A549 (cell line): ENCODE results near the gene PAK4. TPM values are rescaled to one million over a fixed set of nuclear protein-coding genes. Genes with fewer than 3 reads are reported as not detected.

ENCODE experiments used
- ATAC-seq, 2 experiments: fragments of 200-7000 bp in 1 of 2; fragments of >200 bp in 1 of 2; cut with Nextera tagmentation in 1 of 2; cut with Tn5 transposase in 1 of 2; 3 replicates each; pipeline versions ENCODE4 v1.8.0 to v1.9.1; 2018 to 2020; ENCODE audit warnings: mild to moderate bottlenecking in 1 of 2, moderate library complexity in 1 of 2
- CTCF ChIA-PET: fragments of 300-600 bp; sonication (Branson Sonifier 250); formaldehyde crosslinking; extraction: SDS; loops from one replicate; lab custom pipeline; 2021; ENCODE audit warnings: antibody characterized with exemption, inconsistent platforms; lab: Yijun Ruan, JAX
- POLR2A ChIA-PET: fragments of 350-600 bp; formaldehyde crosslinking; extraction: SDS; loops from one replicate; lab custom pipeline; 2021; ENCODE audit warnings: antibody characterized with exemption, inconsistent platforms; lab: Yijun Ruan, JAX
- DNase-seq, 2 experiments: peaks; one replicate each; pipeline versions ENCODE4 v3.0.0 to v3.0.0-alpha.2; 2011 to 2016; ENCODE audit warnings: low read depth in 1 of 2, low spot score in 1 of 2
- FAIRE-seq: peaks from 2 replicates; lab custom pipeline; 2011; peaks lifted over from hg19 to GRCh38; lab: Jason Lieb, UNC
- H3K27ac ChIP-seq, 2 experiments: fragments of >200 bp; sonication (Bioruptor Twin); formaldehyde crosslinking; 3 replicates each; pipeline ENCODE4 v1.5.1; 2016 to 2017
- H3K4me1 ChIP-seq: fragments of >200 bp; sonication (Bioruptor Twin); formaldehyde crosslinking; 3 replicates; pipeline ENCODE4 v1.6.1; 2016
- H3K4me2 ChIP-seq: fragments of >200 bp; sonication (Bioruptor Twin); formaldehyde crosslinking; 3 replicates; pipeline ENCODE4 v1.6.1; 2016
- H3K4me3 ChIP-seq: fragments of >200 bp; sonication (Bioruptor Twin); formaldehyde crosslinking; 3 replicates; pipeline ENCODE4 v1.5.1; 2016
- H3K9me3 ChIP-seq: fragments of >200 bp; sonication (Bioruptor Twin); formaldehyde crosslinking; 3 replicates; pipeline ENCODE4 v1.6.1; 2016
- BCL3 ChIP-seq: fragments of >200 bp; sonication (Bioruptor Twin); formaldehyde crosslinking; IDR thresholded peaks from 3 replicates; pipeline ENCODE4 v1.6.1; 2016
- BHLHE40 ChIP-seq: IDR thresholded peaks from 2 replicates; pipeline ENCODE4 v1.6.1; 2012; ENCODE audit warnings: low read depth, low read length, inconsistent platforms
- CEBPB ChIP-seq, 2 experiments: fragments of >200 bp in 1 of 2; sonication (Bioruptor Twin) in 1 of 2; formaldehyde crosslinking in 1 of 2; IDR thresholded peaks; 2 replicates each; pipeline ENCODE4 v1.6.1; 2012 to 2016
- EHF ChIP-seq: fragments of 250-450 bp; sonication (Bioruptor Pico); IDR thresholded peaks from 2 replicates; pipeline ENCODE4 v1.5.0; 2020; ENCODE audit warnings: mild to moderate bottlenecking
- EHMT2 ChIP-seq: fragments of 200-600 bp; sonication (generic); IDR thresholded peaks from 2 replicates; pipeline ENCODE4 v1.6.1; 2016; ENCODE audit warnings: antibody characterized with exemption, low read depth, mild to moderate bottlenecking, moderate library complexity
- FOSB ChIP-seq: fragments of 250-450 bp; sonication (Bioruptor Pico); IDR thresholded peaks from 2 replicates; pipeline ENCODE4 v1.5.0; 2020; ENCODE audit warnings: mild to moderate bottlenecking, moderate library complexity
- FOSL2 ChIP-seq, 2 experiments: fragments of 450-650 bp in 1 of 2; fragments of >200 bp in 1 of 2; sonication (Bioruptor Twin) in 1 of 2; formaldehyde crosslinking; IDR thresholded peaks; 2 replicates each; pipeline versions ENCODE4 v1.5.0 to v1.6.1; 2016 to 2020; ENCODE audit warnings: mild to moderate bottlenecking in 1 of 2, moderate library complexity in 1 of 2
- GATA3 ChIP-seq: IDR thresholded peaks from 2 replicates; pipeline ENCODE4 v1.6.1; 2012; ENCODE audit warnings: borderline replicate concordance
- HDAC2 ChIP-seq: fragments of 200-600 bp; sonication (generic); IDR thresholded peaks from 2 replicates; pipeline ENCODE4 v1.6.1; 2016
- HOXA7 ChIP-seq: fragments of 250-450 bp; sonication (Bioruptor Pico); IDR thresholded peaks from 2 replicates; pipeline ENCODE4 v1.5.0; 2020; ENCODE audit warnings: mild to moderate bottlenecking, moderate library complexity
- HOXB5 ChIP-seq: fragments of 250-450 bp; sonication (Bioruptor Pico); IDR thresholded peaks from 2 replicates; pipeline ENCODE4 v1.5.0; 2020; ENCODE audit warnings: mild to moderate bottlenecking, moderate library complexity
- JUN ChIP-seq, 2 experiments: fragments of >200 bp; sonication (Bioruptor Twin); formaldehyde crosslinking; IDR thresholded peaks; 2 replicates in 1 of 2; 3 replicates in 1 of 2; pipeline ENCODE4 v1.6.1; 2016 to 2017
- KDM5A ChIP-seq: fragments of 200-600 bp; sonication (generic); IDR thresholded peaks from 2 replicates; pipeline ENCODE4 v1.6.1; 2016; ENCODE audit warnings: antibody characterized with exemption, mild to moderate bottlenecking
- MAFK ChIP-seq: fragments of 450-650 bp; IDR thresholded peaks from 2 replicates; pipeline ENCODE4 v1.6.1; 2014; ENCODE audit not compliant: partially characterized antibody
- MAX ChIP-seq: IDR thresholded peaks from 2 replicates; pipeline ENCODE4 v1.6.1; 2012
- MAZ ChIP-seq: fragments of 150-350 bp; IDR thresholded peaks from 2 replicates; pipeline ENCODE4 v1.6.1; 2014; ENCODE audit warnings: antibody characterized with exemption, low read depth, low read length, borderline replicate concordance
- NFE2L2 ChIP-seq: fragments of 150-350 bp; conservative IDR thresholded peaks from 2 replicates; pipeline ENCODE4 v1.6.1; 2014; ENCODE audit warnings: low read length
- NR3C1 ChIP-seq: fragments of >200 bp; sonication (Bioruptor Twin); formaldehyde crosslinking; IDR thresholded peaks from 3 replicates; pipeline ENCODE4 v1.6.1; 2017
- POLR2A ChIP-seq: IDR thresholded peaks from 2 replicates; pipeline ENCODE4 v1.6.1; 2012; ENCODE audit warnings: mild to moderate bottlenecking, low read length
- RAD21 ChIP-seq, 2 experiments: fragments of >200 bp in 1 of 2; sonication (Bioruptor Twin) in 1 of 2; formaldehyde crosslinking in 1 of 2; IDR thresholded peaks in 1 of 2; conservative IDR thresholded peaks in 1 of 2; 2 replicates in 1 of 2; 3 replicates in 1 of 2; pipeline ENCODE4 v1.6.1; 2012 to 2018; ENCODE audit warnings: inconsistent platforms in 1 of 2
- RARB ChIP-seq: fragments of 250-450 bp; sonication (Bioruptor Pico); IDR thresholded peaks from 2 replicates; pipeline ENCODE4 v1.8.0; 2021; ENCODE audit warnings: mild to moderate bottlenecking, moderate library complexity
- RNF2 ChIP-seq: fragments of 200-600 bp; sonication (generic); IDR thresholded peaks from 2 replicates; pipeline ENCODE4 v1.6.1; 2016; ENCODE audit warnings: low read depth, mild to moderate bottlenecking, antibody characterized with exemption, moderate library complexity, borderline replicate concordance
- SMC3 ChIP-seq: fragments of >200 bp; sonication (Bioruptor Twin); formaldehyde crosslinking; IDR thresholded peaks from 3 replicates; pipeline ENCODE4 v1.6.1; 2018; ENCODE audit warnings: inconsistent platforms
- SREBF2 ChIP-seq: fragments of 450-650 bp; IDR thresholded peaks from 2 replicates; pipeline ENCODE4 v1.6.1; 2014; ENCODE audit warnings: mild to moderate bottlenecking, moderate library complexity
- TFCP2L1 ChIP-seq: fragments of 250-450 bp; sonication (Bioruptor Pico); IDR thresholded peaks from 2 replicates; pipeline ENCODE4 v1.5.0; 2021; ENCODE audit warnings: mild to moderate bottlenecking
- ZFP36 ChIP-seq: fragments of 450-650 bp; IDR thresholded peaks from 2 replicates; pipeline ENCODE4 v1.6.1; 2014; ENCODE audit warnings: borderline replicate concordance; ENCODE audit not compliant: partially characterized antibody
- ZNF302 ChIP-seq: fragments of 250-450 bp; sonication (Bioruptor Pico); IDR thresholded peaks from 2 replicates; pipeline ENCODE4 v1.9.0; 2021; ENCODE audit warnings: inconsistent platforms, mild to moderate bottlenecking, moderate library complexity
- WGBS: methylation state at CpG from one replicate; pipeline ENCODE4 v1.1.6; 2017; ENCODE audit errors: missing lambda C conversion rate; 5-methylcytosine and 5-hydroxymethylcytosine counted together
- polyA plus RNA-seq, 4 experiments: library from polyadenylated mRNA; depleted of rRNA in 3 of 4; stranded (reverse); fragments of >200 nt; fragmentation: RNase III in 1 of 4; extraction: RNeasy Plus Mini Kit Qiagen cat#74134 plus additional on column Dnase treatment in 1 of 4; gene quantifications; 2 replicates in 3 of 4; 3 replicates in 1 of 4; pipeline ENCODE4 v1.2.3, GENCODE V29; 2011 to 2017
- TF ChIP-seq, protein P1 (sequence below): IDR thresholded peaks from 2 replicates; pipeline ENCODE4 v1.6.1; 2012
- TF ChIP-seq, protein P2 (sequence below): fragments of 250-450 bp; sonication (Bioruptor Pico); IDR thresholded peaks from 2 replicates; pipeline ENCODE4 v1.5.0; 2020; ENCODE audit warnings: low read depth, mild to moderate bottlenecking, moderate library complexity

Gene PAK4
- polyA plus RNA-seq, 2 of the 4 experiments (the other 2 are of a cell fraction) = 42.9 to 84.2 TPM

GRCh38 chr19:39209196-39209595 lies 83.6 kb downstream of the PAK4 start:
- 74% methylated on average over 7 of the region's 7 CpGs for WGBS

GRCh38 chr19:39211731-39212374 lies 86.3 kb downstream of the PAK4 start:
- DNase-seq (peak in 1 of 2 experiments; percentile 64), ATAC-seq (peak; percentile 62 to 78; a peak in 5 of 6 replicates), FAIRE-seq (peak; percentile 56)
- H3K4me3 ChIP-seq = no peak overlapping the region
- ChIA-PET POLR2A (interaction anchor here (1.3 kb wide), 1 partner anchor 130 kb away, joined by 4 read pairs; the partner anchor contains the start of gene SAMD4B), CTCF (interaction anchor here (0.6 to 8.0 kb wide), 27 partner anchors 9 to 259 kb away, joined by 3 to 78 read pairs (median 4); partner anchors contain the start of genes GMFG, IFNL1, SAMD4B and SYCN)
- peaks cover 15% of the 10 kb centered on the region for H3K9me3 ChIP-seq
- TF ChIP-seq EHMT2 = no peak
- 0 out of 2 replicates have a peak, but pooled peaks have one; percentile 34 for TF ChIP-seq HOXB5 (CRISPR knock-in tag)
- TF ChIP-seq FOSL2 (IDR thresholded peaks at IDR 0.05) = no peak
- TF ChIP-seq FOSL2 (CRISPR knock-in tag; IDR thresholded peaks at IDR 0.05) = peak; percentile 36; the same call in 1 of the 2 replicates
- no peaks in the 10 kb centered on the region for H3K4me1 ChIP-seq
- WGBS = 53% methylated on average over 13 of the region's 13 CpGs
- no peak overlapping the region for H3K4me2 ChIP-seq
- H3K27ac ChIP-seq = no peak overlapping the region

More at GRCh38 chr19:39209196-39209595, 83.6 kb downstream of the PAK4 start:
- POLR2A ChIA-PET = no interaction called here
- DNase-seq (no peak), FAIRE-seq (peak; percentile 99), ATAC-seq (no peak)
- Histone ChIP-seq H3K27ac (no peak overlapping the region), H3K4me3 (no peak overlapping the region), H3K4me2 (no peak overlapping the region), H3K9me3 (no peaks in the 10 kb centered on the region), H3K4me1 (peaks cover 6% of the 10 kb centered on the region; the same call in 1 of the 3 replicates)
- CTCF ChIA-PET = no interaction called here
- TF ChIP-seq FOSL2 (IDR thresholded peaks at IDR 0.05) (no peak), FOSL2 (CRISPR knock-in tag; IDR thresholded peaks at IDR 0.05) (no peak), FOSB (CRISPR knock-in tag) (no peak), HOXA7 (CRISPR knock-in tag) (no peak), TFCP2L1 (CRISPR knock-in tag) (no peak), RARB (CRISPR knock-in tag) (no peak), NR3C1 (no peak), NFE2L2 (no peak), MAX (no peak), EHMT2 (no peak), MAFK (no peak), RNF2 (no peak), BHLHE40 (no peak), GATA3 (no peak), ZFP36 (no peak), KDM5A (no peak), POLR2A (no peak), BCL3 (no peak)
- TF ChIP-seq, protein P1, sequence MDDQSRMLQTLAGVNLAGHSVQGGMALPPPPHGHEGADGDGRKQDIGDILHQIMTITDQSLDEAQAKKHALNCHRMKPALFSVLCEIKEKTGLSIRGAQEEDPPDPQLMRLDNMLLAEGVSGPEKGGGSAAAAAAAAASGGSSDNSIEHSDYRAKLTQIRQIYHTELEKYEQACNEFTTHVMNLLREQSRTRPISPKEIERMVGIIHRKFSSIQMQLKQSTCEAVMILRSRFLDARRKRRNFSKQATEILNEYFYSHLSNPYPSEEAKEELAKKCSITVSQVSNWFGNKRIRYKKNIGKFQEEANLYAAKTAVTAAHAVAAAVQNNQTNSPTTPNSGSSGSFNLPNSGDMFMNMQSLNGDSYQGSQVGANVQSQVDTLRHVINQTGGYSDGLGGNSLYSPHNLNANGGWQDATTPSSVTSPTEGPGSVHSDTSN = no peak

GRCh38 chr19:39212375-39212742 lies 86.8 kb downstream of the PAK4 start:
- 23% methylated on average over 8 of the region's 8 CpGs for WGBS
- Histone ChIP-seq H3K27ac (no peak overlapping the region), H3K4me1 (no peaks in the 10 kb centered on the region), H3K4me3 (no peak overlapping the region), H3K4me2 (no peak overlapping the region), H3K9me3 (peaks cover 18% of the 10 kb centered on the region)
- peak; percentile 97 for FAIRE-seq
- ChIA-PET POLR2A (interaction anchor here (1.3 kb wide), 1 partner anchor 130 kb away, joined by 4 read pairs; the partner anchor contains the start of gene SAMD4B), CTCF (interaction anchor here (0.6 to 8.0 kb wide), 29 partner anchors 9 to 260 kb away, joined by 3 to 78 read pairs (median 4); partner anchors contain the start of genes GMFG, IFNL1, SAMD4B and SYCN)
- ATAC-seq = peak; percentile 90
- DNase-seq = peak in 1 of 2 experiments; percentile 76
- TF ChIP-seq FOSB (CRISPR knock-in tag) (0 out of 2 replicates have a peak, but pooled peaks have one; percentile 64), MAZ (no peak), HDAC2 (no peak), JUN (IDR thresholded peaks at IDR 0.05) (0 out of 5 replicates have a peak, but pooled peaks of 1 of the 2 experiments have one; percentile 37), SMC3 (peak; percentile 93), SREBF2 (no peak), CEBPB (IDR thresholded peaks at IDR 0.05) (0 out of 4 replicates have a peak, but pooled peaks of 1 of the 2 experiments have one; percentile 21), RAD21 (conservative IDR thresholded peaks at IDR 0.05 in 1 of 2, IDR thresholded peaks at IDR 0.05 in 1 of 2) (peak; percentile 93 to 98), EHF (CRISPR knock-in tag) (0 out of 2 replicates have a peak, but pooled peaks have one; percentile 57), ZFP36 (peak; percentile 51), ZNF302 (no peak)
- TF ChIP-seq, protein P1 = no peak
- TF ChIP-seq, protein P2, sequence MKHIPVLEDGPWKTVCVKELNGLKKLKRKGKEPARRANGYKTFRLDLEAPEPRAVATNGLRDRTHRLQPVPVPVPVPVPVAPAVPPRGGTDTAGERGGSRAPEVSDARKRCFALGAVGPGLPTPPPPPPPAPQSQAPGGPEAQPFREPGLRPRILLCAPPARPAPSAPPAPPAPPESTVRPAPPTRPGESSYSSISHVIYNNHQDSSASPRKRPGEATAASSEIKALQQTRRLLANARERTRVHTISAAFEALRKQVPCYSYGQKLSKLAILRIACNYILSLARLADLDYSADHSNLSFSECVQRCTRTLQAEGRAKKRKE (CRISPR knock-in tag) = 0 out of 2 replicates have a peak, but pooled peaks have one; percentile 25
